Femur (tissue), 1 donor: Measurements from ENCODE around the gene SDK2.

Experiments used
- DNase-seq: peaks from one replicate; pipeline ENCODE4 v3.0.0-alpha.2; 2017

The SDK2 gene

DNA sequence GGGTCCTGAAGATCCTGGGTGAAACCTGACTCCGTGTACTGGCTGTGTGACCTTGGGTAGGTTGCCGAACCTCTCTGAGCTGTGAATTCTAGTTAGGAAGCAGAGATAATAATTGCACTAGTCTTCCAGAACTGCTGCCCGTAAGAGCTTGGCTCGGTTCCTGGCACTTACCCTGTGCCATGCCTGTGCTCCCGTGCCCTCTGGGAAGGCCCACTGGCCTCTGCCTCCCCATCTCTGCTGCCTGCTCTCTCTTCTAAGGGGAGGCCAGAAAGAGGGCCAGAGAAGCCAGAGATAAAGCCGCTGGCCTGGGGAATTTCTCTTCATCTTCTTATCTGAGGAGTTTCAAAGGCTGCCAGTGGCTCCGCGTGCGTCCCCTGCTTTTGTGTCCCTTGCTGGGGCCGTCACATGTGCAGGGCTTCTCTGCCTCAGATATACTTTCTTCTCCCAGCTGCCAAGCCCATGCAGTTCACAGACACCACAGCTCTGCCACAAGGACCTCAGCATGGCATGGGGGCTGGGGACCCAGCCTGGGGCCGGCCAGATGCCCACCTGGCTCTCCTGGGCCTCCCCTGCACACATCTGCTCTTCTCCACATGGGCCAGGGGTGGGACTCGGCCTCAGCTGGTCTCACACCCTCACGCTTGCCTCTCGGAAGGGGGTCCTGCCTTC lies 145.2 kb downstream of the SDK2 start:
- no peak for DNase-seq

- no peak for DNase-seq
These were observed 146.1 kb downstream of the SDK2 start for GRCh38 chr17:73498176-73498575.

DNA sequence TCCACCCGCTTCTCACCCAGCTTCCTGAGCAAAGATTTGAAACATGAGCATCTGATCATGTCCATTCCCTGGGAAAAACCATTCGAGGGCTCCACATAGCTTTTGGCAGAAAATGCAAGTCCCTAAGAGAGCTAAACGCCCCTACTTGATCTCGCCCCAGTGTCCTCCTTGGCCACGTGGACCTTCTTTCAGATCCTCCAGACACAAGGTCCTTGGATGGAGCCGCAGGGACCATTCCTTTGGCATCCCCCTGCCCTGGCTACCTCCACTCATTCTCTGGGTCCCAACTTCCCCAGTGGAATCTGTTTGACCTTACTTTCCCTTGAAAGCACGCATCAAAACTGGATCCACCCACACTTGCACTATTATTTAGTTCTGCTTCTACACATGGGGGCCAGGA lies 146.5 kb downstream of the SDK2 start:
- DNase-seq: no peak

DNA sequence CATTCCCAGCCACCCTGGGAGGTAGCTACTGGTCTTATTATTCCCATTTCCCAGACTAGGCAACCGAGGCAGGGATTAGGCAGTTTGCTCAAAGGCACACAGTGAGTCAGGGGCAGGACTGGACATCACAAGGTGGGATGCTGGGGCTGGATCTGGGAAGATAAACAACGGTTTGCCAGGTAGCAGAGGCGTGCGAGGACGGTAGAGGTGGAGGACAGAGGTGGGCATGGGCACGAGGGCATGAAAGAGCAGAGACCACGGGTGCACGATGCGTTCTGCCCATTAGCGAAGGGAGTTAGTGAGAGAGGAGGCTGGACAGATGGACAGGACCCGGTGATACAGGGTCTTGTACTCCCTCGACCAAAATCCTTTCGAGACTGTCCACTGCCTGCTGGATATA lies 148.0 kb downstream of the SDK2 start:
- DNase-seq: no peak

GRCh38 chr17:73495641-73496040 lies 148.6 kb downstream of the SDK2 start:
- DNase-seq: no peak

DNA sequence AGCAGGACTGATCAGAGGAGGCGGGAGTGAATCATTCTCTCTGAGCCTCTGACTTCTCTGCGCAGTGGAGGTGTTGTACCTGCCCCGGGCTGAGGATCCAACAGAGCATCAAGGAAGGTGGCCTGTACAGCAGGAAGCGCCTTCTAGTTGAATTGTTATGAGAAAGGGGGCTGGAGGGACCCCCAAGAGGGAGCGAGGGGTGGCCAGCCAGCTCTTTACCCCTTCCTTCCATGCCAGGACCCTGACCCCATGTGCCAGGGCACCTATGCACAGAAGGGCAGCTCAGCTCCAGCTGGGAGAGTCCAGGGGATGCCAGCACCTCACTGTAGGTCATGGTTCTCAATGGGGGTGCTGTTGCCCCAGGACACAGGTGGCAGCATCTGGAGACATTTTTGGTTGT lies 149.3 kb downstream of the SDK2 start:
- no peak for DNase-seq

- no peak for DNase-seq
These were observed 150.0 kb downstream of the SDK2 start for GRCh38 chr17:73493956-73494926.

DNA sequence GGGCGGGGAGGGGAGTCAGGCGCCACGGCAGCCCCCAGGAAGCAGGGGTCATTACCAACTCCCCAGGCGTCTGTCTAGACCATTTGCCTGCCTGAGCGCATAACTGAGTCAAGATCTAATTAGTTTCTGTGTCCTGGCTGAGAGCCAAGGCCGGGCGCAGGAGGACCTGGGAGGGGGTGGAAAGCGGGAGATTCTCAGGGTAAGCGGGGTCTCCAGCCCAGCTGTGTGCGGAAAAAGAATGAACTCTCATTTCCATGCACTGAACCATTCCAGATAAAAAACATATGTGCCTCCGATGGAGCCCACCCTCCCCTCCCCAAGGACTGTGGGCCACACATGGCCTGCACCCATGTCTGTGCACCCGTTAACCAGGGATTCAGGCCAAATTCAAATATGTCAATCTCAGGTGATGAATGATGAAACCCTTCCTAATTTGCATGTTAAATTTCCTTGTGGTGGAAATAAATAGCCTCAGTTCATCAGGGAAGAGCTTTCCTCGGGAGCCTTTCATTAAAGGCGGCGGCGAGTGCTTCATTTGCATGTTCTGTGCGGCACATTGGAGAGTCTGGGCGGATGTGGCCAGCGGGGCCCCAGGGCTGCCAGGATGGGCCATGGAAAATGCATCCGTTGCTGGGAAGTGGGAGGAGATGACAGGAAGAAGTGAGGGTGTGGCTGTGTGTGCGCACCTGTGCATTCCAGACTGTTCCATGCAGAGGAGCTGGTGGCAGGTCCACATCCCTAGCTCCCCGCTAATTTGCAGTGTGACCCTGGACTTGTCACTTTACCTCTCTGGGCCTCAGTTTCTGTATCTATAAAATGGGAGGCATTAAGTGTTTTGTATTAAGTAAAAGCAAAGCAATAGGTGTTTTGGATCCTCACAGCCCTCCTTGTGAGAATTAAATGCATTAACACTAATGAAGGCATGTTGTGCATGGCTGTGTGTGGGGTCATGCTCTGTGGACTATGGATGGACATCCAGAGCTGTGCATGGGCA lies 151.1 kb downstream of the SDK2 start:
- DNase-seq: no peak

DNA sequence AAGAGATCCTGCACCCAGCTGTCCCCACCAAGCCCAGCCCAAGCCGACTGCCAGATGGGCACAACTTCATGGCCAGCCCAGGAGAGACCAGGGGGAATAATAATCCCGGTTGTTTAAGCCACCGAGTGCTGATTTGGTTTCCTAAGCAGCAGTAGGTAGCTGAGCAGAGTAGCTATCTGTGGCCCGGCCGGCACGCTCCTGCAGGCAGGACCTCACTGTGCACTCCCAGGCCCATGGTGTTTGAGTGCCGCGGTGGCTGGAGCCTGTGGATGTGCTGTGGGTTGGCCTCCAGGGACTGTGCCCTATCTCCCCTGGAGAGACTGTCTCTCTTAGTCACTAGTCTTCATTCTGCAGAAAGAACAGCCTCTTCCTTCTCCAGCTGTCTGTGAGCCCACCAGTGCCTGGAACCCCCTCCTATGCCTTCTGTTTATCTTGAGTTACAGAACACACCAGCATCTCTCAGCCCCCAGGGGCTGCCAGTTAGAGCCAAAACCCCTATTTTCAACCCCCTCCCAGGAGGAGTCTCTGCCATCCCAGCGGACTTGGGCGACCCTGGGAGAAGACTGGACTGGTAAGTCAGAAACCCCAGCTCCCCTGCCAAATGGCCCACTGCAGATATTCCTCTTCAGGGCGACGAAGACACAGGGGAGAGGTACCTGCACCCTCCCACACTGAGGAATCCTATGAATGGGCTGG lies 152.0 kb downstream of the SDK2 start:
- no peak for DNase-seq

- DNase-seq: no peak
These were observed 152.6 kb downstream of the SDK2 start for GRCh38 chr17:73491648-73492047.

- no peak for DNase-seq
These were observed 153.4 kb downstream of the SDK2 start for GRCh38 chr17:73490851-73491250.

- DNase-seq: no peak
These were observed 154.3 kb downstream of the SDK2 start for GRCh38 chr17:73489991-73490390.

DNA sequence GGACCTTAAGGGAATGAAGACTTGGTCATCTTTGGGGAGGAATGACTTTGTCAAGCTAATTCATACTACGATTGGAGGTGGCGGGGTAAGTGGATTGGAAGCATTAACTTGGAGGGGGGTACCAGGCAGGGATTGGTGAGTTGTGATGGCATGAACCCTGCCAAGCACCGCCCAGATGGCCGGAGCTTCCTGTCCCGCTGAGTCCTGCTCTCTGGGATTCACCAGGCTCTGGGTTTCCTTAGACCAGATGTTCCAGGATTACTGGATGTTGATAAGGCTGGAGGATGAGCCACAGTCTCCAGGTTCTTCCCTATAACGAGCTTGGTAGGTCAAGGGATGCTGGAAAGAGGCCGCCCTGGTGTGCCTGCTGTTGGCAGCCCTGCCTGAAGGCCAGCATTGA lies 154.9 kb downstream of the SDK2 start:
- DNase-seq: no peak

DNA sequence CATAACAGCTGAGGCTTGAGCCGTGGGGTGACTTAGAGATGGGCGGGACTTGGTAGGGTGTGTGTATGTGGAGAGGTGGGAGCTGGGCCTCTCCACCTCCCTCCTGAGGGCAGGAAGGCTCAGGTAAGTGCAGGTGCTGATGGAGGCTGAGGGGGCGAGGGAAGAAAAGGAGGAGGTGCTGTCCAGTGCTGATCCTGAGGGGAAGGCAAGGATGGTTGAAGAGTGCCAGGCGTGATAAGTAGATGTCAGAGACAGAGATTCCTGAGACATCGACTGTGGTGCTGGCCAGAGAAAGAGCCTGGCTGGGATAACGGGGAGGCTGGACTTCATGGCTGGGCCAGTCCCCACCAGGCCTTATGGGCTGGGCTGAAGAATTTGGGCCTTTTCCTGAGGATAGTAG lies 159.1 kb downstream of the SDK2 start:
- no peak for DNase-seq

GRCh38 chr17:73482894-73483293 lies 161.4 kb downstream of the SDK2 start:
- no peak for DNase-seq

DNA sequence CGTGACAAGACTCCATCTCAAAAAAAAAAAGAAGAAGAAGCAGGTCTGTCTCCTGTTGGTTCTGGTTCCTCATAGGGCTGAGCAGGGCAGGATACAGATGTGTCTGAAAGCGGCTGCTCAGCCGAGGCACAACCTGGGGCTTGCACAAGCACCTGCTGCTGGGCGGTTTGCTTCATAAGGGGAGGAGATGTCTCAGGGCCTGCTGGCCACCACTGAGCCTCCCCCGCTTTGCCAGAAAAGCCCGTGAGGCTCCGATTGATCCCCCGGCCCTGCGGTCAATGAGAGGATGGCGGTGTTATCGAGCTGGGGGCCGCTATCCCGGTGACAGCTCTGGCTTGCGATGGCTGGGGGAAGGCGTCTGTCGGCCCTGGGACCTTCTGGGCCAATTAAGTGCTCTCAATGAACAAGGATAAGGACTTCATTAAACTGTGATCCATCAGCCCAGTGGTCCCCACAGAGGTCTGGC lies 162.0 kb downstream of the SDK2 start:
- DNase-seq: no peak

DNA sequence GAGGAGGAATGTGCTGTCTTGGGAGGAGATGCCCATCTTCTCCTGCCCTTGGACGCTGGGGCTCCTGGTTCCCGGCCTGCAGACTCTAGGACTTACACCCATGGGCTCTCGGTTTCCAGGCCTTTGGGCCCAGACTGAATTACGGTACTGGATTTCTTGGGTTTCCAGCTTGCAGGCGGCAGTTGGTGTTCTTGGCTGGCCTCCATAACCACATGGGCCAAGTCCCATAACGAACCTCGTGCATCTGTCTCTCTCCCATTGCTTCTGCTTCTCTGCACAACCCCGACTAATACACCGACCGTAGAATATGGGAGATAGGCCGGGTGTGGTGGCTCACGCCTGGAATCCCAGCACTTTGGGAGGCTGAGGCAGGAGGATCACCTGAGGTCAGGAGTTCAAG lies 162.6 kb downstream of the SDK2 start:
- DNase-seq: no peak

GRCh38 chr17:73480740-73481139 lies 163.5 kb downstream of the SDK2 start:
- DNase-seq: no peak

GRCh38 chr17:73478768-73479424 lies 165.3 kb downstream of the SDK2 start:
- no peak for DNase-seq

DNA sequence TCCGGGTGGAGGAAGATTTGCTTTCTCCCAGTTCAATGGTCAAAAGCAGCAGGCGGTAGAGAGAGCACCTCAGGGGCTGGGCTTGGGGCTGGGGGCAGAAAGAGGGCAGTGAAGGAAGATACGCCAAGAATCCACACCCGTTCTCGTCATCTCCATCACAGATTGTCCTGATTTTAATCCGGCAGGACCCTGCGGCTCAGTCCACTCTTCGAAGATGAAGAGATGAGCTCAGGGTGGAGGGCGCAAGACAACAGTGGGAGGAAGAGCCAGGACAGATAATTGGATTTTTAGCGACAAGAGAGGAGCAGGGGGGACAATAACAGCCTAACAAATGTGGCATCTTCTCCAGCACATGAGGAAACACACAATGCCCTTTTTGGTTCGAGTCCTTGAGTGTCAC lies 165.9 kb downstream of the SDK2 start:
- DNase-seq: no peak

- peak; percentile 78 for DNase-seq
These were observed 167.3 kb downstream of the SDK2 start for GRCh38 chr17:73476890-73477350.
